SKM-1 (cell line): Measurements from ENCODE around the gene PIK3CB.
"Not testable (repeated sequence)": the region's sequence is repeated elsewhere in the genome, so short reads cannot be mapped to it uniquely, and the experiment has no call there.

Experiments used
- DNase-seq: peaks from one replicate; lab custom pipeline; 2025; ENCODE audit not compliant: unreplicated experiment; lab: John Stamatoyannopoulos, UW

PIK3CB gene

DNA sequence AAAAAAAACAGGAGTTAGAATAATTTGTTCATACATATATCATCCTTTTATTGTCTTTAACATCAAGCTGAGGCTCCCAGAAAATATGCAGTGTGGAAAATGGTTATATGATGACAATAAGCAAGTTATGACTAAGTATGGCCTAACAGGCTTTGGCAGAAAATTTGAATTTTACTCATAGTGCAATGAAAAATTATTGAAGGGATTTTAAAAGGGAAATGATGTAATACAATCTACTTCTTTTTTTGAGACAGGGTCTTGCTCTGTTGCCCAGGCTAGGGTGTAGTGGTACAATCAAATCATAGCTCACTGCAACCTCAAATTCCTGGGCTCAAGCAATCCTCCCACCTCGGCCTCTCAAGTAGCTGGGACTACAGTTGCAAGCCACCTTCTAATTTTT, 147.5 kb downstream of the PIK3CB start:
- no peak for DNase-seq

- no peak for DNase-seq
These were observed 147.9 kb downstream of the PIK3CB start for GRCh38 chr3:138686771-138687221.

GRCh38 chr3:138684396-138684795, 150.3 kb downstream of the PIK3CB start:
- no peak for DNase-seq

DNA sequence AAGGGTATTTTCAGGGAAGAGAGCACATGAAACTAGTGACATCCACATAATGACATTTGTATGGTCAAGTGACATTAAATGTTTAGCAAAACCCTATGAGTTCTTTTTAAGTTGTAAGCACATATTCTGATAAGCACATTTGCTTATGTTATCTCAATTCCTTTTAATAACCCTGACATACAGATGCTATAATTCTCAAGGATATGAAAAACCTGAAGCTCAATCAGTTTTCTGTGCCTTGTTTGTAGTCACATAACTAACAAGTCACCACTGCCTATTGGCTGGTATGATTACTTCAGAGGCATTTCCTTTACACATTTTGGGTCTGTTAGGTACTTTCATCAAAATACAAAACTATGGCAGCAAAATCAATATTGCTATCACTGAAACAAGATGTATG, 152.1 kb downstream of the PIK3CB start:
- DNase-seq: no peak

- no peak for DNase-seq
These were observed 153.1 kb downstream of the PIK3CB start for GRCh38 chr3:138681463-138682220.

- DNase-seq: not testable (repeated sequence)
These were observed 153.8 kb downstream of the PIK3CB start for GRCh38 chr3:138680974-138681373.

- no peak for DNase-seq
These were observed 155.8 kb downstream of the PIK3CB start for GRCh38 chr3:138678874-138679392.

DNA sequence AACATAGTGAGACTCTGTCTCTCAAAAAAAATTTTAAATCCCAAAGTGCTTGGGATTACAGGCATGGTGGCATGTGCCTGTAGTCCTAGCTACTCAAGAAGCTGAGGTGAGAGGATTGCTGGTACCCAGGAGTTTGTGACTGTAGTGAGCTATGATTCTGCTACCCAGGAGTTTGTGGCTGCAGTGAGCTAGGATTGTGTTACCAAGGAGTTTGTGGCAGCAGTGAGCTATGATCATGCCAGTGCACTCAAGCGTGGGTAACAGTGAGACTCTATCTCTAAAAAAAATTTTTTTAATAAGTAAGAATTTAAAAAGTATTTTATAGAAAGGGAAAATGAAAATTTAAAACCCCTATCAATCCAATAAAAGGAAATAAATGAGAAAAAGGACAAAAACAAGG, 156.6 kb downstream of the PIK3CB start:
- DNase-seq: no peak

DNA sequence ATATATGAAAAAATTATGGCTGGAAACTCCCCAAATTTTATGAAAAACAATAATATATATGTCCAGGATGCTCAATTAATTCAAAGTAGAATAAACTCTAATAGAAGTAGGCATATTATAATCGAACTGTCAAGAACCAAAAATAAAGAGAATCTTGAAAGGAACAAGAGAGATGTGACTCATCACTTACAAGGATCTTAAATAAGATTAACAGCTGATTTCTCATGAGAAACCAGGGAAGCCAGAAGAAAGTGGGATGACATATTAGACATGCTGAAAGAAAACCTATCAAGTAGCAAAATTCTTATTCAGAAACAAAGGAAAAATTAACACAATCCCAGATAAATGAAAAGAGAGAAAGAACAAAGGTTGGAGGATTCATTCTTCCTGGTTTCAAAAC, 159.3 kb downstream of the PIK3CB start:
- DNase-seq: no peak

DNA sequence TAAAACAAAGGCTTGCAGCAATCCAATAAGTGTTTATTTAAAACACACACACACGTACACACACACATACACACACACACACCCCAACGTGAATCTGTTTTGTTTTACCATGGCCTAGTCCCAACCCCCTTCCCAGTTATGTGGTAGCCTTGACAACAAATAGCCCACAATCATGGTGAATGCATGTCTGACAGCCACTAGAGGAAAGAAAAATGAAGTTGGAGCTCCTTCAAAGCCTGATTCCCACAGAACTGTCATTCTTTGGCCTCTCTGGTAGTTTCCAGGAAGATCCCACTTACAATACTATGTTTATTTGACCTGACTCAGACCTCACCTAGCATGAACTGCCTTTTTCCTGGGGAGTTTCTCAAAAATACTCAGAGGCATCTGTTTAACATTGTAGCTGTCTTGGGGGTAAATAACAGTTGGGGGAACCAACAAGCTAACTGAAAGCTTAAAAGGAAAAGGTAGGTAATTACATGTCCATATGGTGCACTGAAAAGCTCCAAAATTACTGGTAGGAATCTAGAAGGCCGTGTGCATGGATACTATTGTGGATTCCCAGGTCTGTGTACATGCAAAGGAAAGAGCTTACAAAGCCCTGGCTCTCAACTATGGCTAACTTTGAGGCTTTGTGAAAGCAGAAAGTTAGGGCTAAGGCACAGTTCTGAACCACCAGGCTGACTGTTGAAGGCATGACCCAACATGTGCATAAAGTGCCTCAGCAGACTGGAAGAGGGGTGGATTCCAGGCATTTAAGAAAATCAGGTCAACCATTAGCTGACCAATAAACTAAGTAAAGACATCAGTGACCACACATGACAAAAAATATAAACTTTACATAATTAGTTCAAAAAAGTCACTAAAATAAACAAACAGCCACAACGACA, 160.8 kb downstream of the PIK3CB start:
- DNase-seq: no peak

- no peak for DNase-seq
These were observed 164.3 kb downstream of the PIK3CB start for GRCh38 chr3:138670407-138670806.

- DNase-seq: no peak
These were observed 166.6 kb downstream of the PIK3CB start for GRCh38 chr3:138668107-138668506.

GRCh38 chr3:138657508-138657907, 177.2 kb downstream of the PIK3CB start:
- DNase-seq: no peak

- DNase-seq: no peak
These were observed 181.2 kb downstream of the PIK3CB start for GRCh38 chr3:138653567-138653966.

- DNase-seq: no peak
These were observed 185.6 kb downstream of the PIK3CB start for GRCh38 chr3:138649134-138649533.

- no peak for DNase-seq
These were observed 188.2 kb downstream of the PIK3CB start for GRCh38 chr3:138646513-138646912.

DNA sequence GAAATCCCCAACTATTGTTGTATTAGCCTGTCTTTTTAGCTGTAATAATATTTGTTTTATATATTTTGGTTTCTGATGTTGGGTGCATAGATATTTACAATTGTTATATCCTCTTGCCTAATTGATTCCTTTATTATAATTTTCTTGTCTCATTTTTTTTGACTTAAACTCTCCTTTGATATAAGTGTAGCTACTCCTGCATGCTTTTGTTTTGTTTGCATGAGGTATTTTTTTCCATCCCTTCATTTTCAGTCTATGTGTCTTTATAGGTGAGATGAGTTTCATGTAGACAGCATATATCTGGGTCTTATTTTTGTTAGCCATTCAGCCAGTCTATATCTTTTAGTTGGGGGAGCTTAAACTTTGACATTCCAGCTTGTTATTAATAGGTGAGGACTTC, 188.7 kb downstream of the PIK3CB start:
- no peak for DNase-seq

DNA sequence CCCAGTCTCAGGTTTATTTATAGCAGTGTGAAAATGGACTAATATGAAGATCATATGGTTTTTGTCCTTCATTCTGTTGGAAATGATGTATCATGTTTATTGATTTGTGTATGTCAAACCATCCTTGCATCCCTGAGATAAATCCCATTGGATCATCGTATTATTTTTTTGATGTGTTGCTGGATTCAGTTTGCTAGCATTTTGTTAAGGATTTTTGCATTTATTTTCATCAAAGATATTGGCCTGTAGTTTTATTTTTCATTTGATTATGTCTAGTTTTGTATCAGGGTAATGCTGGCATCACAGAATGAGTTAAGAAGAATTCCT, 191.8 kb downstream of the PIK3CB start:
- DNase-seq: no peak

DNA sequence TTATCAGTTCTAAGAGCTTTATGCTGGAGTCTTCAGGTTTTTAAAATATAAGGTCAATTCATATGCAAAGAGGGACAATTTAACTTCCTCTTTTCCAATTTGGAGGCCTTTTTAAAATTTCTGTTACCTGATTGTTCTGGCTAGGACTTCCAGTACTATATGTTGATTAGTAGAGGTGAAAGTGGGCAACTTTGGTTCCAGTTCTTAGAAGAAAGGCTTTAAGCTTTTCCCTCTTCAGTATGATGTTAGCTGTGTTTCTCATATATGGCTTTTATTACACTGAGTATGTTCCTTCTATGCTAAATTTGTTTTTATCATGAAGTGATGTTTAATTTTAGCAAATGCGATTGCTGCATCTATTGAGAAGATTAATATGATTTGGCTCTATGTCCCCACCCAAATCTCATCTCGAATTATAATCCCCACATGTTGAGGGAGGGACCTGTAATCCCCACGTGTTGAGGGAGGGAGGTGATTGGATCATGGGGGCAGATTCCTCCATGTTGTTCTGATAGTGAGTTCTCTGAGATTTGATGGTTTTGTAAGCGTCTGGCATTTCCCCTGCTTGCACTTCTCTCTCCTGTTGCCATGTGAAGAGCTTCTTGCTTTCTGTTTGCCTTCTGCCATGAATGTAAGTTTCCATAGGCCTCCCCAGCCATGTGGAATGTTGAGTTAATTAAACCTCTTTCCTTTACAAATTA, 192.4 kb downstream of the PIK3CB start:
- DNase-seq: no peak

- no peak for DNase-seq
These were observed 194.2 kb downstream of the PIK3CB start for GRCh38 chr3:138640537-138640936.

GRCh38 chr3:138638641-138639040, 196.1 kb downstream of the PIK3CB start:
- DNase-seq: no peak
